Bronchial epithelial cell (primary cell): ENCODE results near the gene CREB3. TPM values are rescaled to one million over a fixed set of nuclear protein-coding genes. Genes with fewer than 3 reads are reported as not detected.
A peak's percentile ranks its signal among the peaks of the same experiment; 100 is the strongest.

ENCODE experiments used
- DNase-seq: peaks from one replicate; pipeline ENCODE4 v3.0.0-alpha.2; 2010; ENCODE audit warnings: low read depth
- FAIRE-seq: peaks from 2 replicates; lab custom pipeline; 2011; peaks lifted over from hg19 to GRCh38; lab: Jason Lieb, UNC
- H3K27me3 ChIP-seq: 2 replicates; pipeline ENCODE4 v1.5.1; 2011; ENCODE audit warnings: low read length; ENCODE audit not compliant: control insufficient read depth, insufficient read depth
- H3K36me3 ChIP-seq: 2 replicates; pipeline ENCODE4 v1.5.1; 2011; ENCODE audit warnings: low read length; ENCODE audit not compliant: control insufficient read depth, insufficient read depth
- H3K4me3 ChIP-seq: 2 replicates; pipeline ENCODE4 v1.5.1; 2011; ENCODE audit warnings: mild to moderate bottlenecking, low read depth, low read length, control low read depth
- total RNA-seq: library from RNA; depleted of rRNA; stranded (reverse); fragments of >200 nt; gene quantifications from 2 replicates; pipeline ENCODE4 v1.2.1, GENCODE V29; 2014
- TF ChIP-seq, protein P1 (sequence below): IDR thresholded peaks from 2 replicates; pipeline ENCODE4 v1.5.1; 2011; ENCODE audit warnings: mild to moderate bottlenecking, moderate library complexity, low read length, control low read depth, inconsistent platforms; ENCODE audit not compliant: insufficient read depth, severe bottlenecking

Gene CREB3
- total RNA-seq, 1 donor from 2014 or later, result 57.9 TPM

DNA sequence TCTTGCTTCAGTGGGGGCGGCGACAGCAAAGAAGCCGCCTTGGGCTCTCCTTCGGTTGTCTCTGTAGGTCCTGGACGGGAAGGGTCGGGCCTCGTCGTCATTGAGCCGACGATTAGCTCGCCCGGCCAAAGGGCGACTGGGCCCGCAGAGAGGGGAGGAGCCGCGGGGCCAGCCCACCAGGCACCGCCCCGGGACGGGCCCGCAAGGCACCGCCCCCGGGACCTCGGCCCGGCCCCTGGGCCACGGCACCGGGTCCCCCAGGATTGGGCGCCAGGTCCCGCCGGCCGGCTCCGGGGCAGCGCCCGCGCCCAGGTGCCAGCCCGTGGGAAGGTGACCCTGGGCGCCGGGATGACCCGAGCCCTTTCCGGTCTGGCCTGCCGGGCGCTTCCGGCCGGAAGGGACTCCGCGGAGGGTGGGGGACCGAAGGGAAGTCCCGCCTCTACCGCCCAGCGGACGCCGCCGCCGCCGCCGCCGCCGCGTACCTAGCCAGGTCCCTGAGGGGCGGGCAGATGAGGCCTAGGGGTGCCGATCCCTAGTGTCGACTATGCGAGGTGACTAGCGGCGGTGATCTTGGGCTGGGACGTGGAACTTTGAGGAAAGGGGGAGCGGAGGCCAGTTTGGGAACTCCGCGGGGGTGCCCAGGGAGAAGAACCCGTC is 16.5 kb downstream of the CREB3 start, which contains the start of the genes GBA2 and RGP1:
TSS of gene GBA2 (minus strand) at position 371 of the 657 bp plus-strand sequence. CDS start 524 bp downstream, outside the sequence.
TSS of gene RGP1 (plus strand) at position 430 of the 657 bp plus-strand sequence. CDS start 469 bp downstream, outside the sequence.
- FAIRE-seq, result no peak
- TF ChIP-seq, protein P1, sequence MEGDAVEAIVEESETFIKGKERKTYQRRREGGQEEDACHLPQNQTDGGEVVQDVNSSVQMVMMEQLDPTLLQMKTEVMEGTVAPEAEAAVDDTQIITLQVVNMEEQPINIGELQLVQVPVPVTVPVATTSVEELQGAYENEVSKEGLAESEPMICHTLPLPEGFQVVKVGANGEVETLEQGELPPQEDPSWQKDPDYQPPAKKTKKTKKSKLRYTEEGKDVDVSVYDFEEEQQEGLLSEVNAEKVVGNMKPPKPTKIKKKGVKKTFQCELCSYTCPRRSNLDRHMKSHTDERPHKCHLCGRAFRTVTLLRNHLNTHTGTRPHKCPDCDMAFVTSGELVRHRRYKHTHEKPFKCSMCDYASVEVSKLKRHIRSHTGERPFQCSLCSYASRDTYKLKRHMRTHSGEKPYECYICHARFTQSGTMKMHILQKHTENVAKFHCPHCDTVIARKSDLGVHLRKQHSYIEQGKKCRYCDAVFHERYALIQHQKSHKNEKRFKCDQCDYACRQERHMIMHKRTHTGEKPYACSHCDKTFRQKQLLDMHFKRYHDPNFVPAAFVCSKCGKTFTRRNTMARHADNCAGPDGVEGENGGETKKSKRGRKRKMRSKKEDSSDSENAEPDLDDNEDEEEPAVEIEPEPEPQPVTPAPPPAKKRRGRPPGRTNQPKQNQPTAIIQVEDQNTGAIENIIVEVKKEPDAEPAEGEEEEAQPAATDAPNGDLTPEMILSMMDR, result no peak
- DNase-seq, result peak; percentile 38
- Histone ChIP-seq H3K36me3 (peaks cover 25% of the 10 kb centered on the region), H3K4me3 (peak within 1 kb of the TSS; percentile 73), H3K27me3 (no peaks in the 10 kb centered on the region)

DNA sequence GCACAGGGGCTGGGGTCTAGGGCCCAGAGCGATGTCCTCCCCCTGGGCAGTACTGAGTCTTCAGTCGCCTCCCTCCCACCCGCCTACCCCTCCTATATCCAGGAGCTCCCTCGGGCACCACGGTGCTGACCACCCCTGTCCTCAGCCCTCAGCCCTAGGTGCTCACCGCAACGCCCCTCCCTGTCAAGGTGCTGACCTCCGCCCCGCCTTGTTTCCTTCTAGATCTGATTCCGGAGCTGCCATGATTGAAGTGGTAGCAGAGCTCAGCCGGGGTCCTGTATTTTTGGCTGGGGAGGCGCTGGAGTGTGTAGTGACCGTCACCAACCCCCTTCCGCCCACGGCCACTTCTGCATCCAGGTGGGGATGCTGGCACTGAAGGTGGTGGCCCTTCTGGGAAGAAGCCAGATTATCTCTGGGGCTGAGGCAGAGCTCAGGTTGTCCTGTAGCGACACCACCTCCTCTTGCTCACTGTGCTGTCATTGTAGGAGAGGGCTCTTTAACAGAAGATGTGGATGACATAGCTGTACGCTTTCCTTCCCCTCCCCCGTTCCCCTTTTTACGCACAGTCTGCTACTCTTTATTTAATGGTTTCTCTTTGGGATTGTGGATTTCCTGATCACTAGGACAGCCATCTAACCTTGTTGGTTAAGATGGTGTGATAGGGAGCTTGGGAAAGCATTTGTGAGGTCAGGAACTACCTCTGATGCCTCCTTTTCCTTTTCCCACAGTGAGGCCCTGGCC is 17.2 kb downstream of the CREB3 start:
- peak overlapping the region; percentile 73 for H3K4me3 ChIP-seq
- H3K36me3 ChIP-seq, result peaks cover 21% of the 10 kb centered on the region
- no peak for FAIRE-seq
- DNase-seq, result peak; percentile 40
- TF ChIP-seq, protein P1, result no peak
- H3K27me3 ChIP-seq, result no peaks in the 10 kb centered on the region

DNA sequence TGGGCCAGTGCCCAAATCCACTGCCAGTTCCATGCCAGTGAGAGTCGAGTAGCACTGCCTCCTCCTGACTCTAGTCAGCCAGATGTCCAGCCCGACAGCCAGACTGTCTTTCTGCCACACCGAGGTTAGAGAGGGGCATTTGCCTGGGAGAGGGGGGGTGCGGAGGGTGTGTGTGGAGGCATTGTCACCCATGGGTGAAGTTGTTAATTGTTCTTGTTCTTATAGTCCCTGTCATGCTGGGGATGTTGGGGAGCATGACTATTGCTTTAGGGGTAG is 17.7 kb downstream of the CREB3 start:
- FAIRE-seq (no peak), DNase-seq (no peak)
- Histone ChIP-seq H3K4me3 (peak overlapping the region; percentile 73), H3K36me3 (peaks cover 19% of the 10 kb centered on the region), H3K27me3 (no peaks in the 10 kb centered on the region)
- TF ChIP-seq, protein P1, result no peak

DNA sequence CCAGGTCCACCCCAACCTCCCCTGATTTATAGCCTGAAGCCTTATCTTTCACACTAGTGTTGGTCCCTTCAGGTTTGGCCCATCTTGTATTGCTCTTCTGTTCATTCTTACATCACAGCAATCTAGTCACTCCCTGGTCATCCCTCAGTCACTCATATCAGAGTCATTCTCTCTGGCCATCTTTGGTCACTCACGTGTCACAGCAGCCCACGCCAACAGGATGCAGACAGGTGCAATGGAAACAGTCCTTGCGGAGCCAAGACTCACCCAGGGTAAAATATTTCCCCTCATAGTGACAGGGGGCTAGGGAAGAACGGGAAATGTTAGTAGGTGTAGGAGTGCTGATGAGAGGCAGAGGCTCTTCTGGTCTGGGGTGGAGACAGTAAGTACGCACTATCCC is 21.0 kb downstream of the CREB3 start:
- DNase-seq (no peak), FAIRE-seq (no peak)
- Histone ChIP-seq H3K4me3 (no peak overlapping the region), H3K36me3 (peaks cover 19% of the 10 kb centered on the region), H3K27me3 (no peaks in the 10 kb centered on the region)
- TF ChIP-seq, protein P1, result no peak

DNA sequence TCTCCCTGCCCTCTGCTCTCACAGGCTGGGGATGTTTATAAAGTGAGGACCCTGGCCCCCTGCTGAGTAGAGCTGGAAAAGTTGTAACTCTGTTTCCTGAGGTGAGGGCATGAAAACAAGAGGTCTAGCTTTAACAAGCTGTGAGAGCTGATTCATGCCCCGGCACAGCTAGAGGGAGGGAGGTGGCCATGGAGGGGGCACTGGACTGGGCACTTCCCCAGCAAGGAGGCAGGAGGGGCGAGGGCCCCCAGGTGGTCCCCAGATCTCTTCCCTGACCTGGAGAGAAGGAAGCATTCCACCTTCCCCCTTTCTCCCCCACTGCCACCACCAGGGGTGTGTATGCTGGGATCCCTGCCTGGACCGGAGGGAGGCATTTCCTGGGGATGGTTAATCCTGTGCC is 21.8 kb downstream of the CREB3 start, which contains the start of gene MSMP:
TSS of gene MSMP (minus strand) at position 13 of the 400 bp plus-strand sequence. CDS start 147 bp downstream, outside the sequence.
- TF ChIP-seq, protein P1, result no peak
- no peak for FAIRE-seq
- Histone ChIP-seq H3K4me3 (no peak within 1 kb of the TSS), H3K27me3 (no peaks in the 10 kb centered on the region), H3K36me3 (peaks cover 19% of the 10 kb centered on the region)
- DNase-seq, result no peak
